Sciatic nerve (tissue), 2 donors: Measurements from ENCODE around the gene RBP4. TPM values are rescaled to one million over a fixed set of nuclear protein-coding genes. Genes with fewer than 3 reads are reported as not detected.

Source experiments
- ATAC-seq: fragments of 200-7000 bp; cut with Tn5 transposase; one replicate; pipeline ENCODE4 v1.9.1; 2020; ENCODE audit warnings: mild to moderate bottlenecking, moderate library complexity
- DNase-seq: peaks from one replicate; pipeline ENCODE4 v3.0.0-alpha.2; 2020; ENCODE audit warnings: low spot score
- intact Hi-C: fragments of 100-400 bp; cut with DNase I; formaldehyde crosslinking; loops from one replicate; pipeline ENCODE4 v1.14.2; 2022
- total RNA-seq: library from RNA; stranded (reverse); fragmentation: NEBNext Ultra II Directional; extraction: Animal tissue kit (Norgen Biotek cat#: 25700); gene quantifications from one replicate; pipeline ENCODE4 v1.2.1, GENCODE V29; 2021
- donor health status: DM: no; HTN: no; CAD: no.
- donor health status: DM: no; HTN: no; CAD: no.

The RBP4 gene
- 42.7 TPM for total RNA-seq

GRCh38 chr10:93601146-93601773, at the start of gene RBP4:
Gene RBP4 (minus strand): TSS chr10:93601235. CDS start chr10:93601028, 207 bp downstream.
- intact Hi-C loops, result no loop called here
- DNase-seq, result no peak
- peak; percentile 69 for ATAC-seq

DNA sequence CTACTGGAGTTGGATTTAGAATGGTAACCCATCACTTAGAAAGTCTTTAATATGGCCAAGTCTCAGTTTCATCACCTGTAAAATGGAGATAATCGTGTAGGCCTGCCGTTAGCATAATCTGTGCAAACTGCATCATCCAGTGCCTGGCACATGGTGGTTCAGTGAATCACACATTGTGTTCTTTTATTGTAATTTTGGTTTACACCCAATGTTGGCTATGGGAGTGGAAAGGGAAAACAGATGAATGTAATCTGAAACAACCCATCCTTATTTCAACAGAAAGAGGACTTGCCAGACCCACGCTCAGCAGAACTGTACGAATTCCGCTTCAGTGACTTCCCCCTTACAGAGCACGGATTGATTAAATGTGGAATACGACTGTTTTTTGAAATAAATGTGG, 38.8 kb upstream of the RBP4 start:
- no peak for ATAC-seq
- intact Hi-C loops, result no loop called here
- DNase-seq, result no peak

- DNase-seq, result no peak
- no peak for ATAC-seq
- intact Hi-C loops, result no loop called here
Measured at GRCh38 chr10:93630625-93631557, 29.9 kb upstream of the RBP4 start.

GRCh38 chr10:93629647-93630305, 28.7 kb upstream of the RBP4 start:
- intact Hi-C loops, result no loop called here
- no peak for DNase-seq
- no peak for ATAC-seq

DNA sequence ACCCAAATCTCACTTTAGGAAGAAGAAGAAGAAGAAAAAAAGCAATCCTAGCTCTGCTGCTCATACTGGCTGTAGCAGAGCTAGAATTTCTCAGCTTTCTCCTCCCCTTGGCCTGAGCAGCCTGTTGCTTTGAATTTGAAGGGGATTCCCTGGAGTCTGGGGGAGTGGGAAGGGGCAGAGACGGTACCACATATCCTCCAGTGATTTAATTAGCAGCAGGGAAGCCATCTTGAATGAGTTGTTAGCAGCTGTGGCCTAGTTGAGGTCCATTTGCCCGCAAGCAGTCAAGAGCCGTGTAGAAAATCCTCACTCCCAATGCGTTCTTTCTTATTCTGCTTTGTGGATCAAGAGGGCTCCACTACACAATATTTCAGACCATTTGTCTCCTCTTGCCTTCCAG, 27.8 kb upstream of the RBP4 start:
- no peak for DNase-seq
- intact Hi-C loops, result no loop called here
- ATAC-seq, result no peak

DNA sequence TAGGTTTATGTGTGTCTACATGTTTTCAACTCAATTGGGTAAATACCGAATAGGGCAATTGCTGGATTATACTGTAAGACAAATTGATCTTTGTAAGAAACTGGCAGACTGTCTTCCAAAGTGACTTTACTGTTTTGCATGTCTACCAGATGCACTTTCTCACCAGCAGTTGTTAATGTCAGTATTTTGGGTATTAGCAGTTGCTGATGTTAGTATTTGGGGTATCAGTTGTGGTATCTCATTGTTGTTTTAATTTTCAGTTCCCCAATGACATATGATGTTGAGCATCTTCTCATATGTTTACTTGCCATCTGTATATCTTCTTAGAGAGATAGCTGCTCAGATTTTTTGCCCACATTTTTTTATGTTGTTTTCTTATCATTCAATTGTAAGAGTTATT, 21.9 kb upstream of the RBP4 start:
- ATAC-seq, result no peak
- intact Hi-C loops, result no loop called here
- no peak for DNase-seq

DNA sequence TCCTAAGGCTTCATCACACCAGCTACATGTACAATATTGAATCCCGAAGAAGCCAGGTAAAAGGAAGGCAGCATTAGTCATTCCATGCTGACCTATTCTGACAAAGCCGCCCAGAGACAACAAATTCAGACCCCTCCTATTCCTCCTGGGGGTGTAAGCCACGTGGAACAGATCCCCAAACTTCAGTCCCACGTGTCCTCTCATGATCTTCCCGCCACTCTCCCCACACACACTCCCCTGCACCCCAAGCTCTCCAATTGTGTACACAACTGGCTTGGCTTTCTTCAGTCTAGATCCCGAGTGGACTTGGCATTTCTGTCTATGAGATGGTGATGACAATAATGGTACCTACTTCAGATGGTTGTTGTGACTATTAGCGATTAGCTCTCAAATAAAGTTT, 19.9 kb upstream of the RBP4 start:
- intact Hi-C loops, result no loop called here
- no peak for DNase-seq
- ATAC-seq, result no peak

DNA sequence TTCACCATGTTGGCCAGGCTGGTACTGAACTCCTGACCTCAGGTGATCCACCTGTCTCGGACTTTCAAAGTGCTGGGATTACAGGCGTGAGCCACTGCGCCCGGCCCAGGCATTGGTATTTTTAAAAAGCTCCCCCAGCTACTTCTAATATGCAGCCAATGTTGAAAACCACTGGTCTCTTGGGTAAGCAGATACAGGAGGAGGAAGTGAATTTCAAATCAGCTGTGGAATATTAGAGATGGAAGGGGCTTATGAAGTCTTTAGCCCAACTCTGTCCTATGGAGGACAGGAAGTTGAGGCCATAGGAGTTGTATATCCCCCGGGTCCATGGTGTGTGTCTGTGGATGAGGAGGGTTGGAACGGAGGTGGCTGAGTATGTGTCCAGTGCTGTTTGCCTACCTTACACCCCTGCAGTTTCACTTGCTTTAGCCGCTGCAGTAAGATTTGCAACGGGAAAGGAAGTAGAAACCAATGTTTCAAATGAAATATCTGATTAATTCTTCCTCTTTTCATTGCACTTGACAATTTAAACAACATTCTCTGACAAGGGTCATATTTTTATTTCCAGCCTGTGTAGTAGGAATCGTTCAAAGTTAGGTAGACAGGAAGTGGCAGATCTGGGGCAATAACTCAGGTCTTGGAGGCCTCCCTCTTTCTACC, 14.7 kb upstream of the RBP4 start:
- DNase-seq (no peak), ATAC-seq (no peak)
- intact Hi-C loops, result no loop called here

GRCh38 chr10:93614101-93614825, 13.2 kb upstream of the RBP4 start:
- intact Hi-C loops, result no loop called here
- ATAC-seq (no peak), DNase-seq (no peak)

DNA sequence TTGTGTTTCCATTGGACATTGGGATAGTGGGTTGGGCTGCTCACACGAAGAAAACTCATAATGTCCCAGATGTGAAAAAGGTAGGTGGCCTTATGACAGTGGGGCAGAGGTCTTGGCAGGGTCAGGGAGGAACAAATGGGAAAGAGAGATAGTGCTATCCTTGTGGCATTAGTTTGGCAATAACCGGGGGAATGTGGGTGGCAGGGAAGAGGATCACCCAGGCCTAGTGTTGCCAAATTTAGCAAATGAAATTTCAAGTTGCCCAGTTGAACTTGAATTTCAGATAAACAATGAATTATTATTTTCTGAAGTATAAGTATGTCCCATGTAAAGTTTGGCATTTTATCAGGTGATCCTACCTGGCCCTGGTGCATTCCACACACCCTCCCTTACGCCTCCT, 12.1 kb upstream of the RBP4 start:
- intact Hi-C loops, result no loop called here
- no peak for ATAC-seq
- DNase-seq, result no peak

DNA sequence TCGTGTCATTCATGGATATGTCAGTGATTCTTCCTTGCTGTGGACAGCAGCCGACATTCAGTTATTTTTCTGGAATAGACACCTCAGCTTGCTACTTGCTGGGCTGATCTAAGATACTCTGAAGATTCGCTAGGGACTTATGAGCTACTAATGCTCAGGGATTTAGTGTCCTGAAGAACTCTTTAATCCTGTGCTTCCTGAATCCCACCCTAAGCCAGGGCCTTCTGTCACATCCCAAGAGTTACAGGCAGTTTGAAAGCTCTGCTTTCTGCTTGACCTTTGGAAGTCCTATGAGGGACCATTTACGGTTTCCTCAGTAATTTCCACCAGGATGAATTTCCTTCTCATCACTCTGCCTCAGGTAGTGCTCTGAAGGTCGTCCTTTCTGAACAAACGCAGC, 11.3 kb upstream of the RBP4 start, which contains the start of gene PDE6C:
TSS of gene PDE6C (plus strand) at position 227 of the 400 bp plus-strand sequence. CDS start 189 bp downstream, outside the sequence.
- intact Hi-C loops, result no loop called here
- no peak for ATAC-seq
- no peak for DNase-seq

- intact Hi-C loops, result no loop called here
- DNase-seq (no peak), ATAC-seq (no peak)
Measured at GRCh38 chr10:93608421-93608820, 7.4 kb upstream of the RBP4 start.

DNA sequence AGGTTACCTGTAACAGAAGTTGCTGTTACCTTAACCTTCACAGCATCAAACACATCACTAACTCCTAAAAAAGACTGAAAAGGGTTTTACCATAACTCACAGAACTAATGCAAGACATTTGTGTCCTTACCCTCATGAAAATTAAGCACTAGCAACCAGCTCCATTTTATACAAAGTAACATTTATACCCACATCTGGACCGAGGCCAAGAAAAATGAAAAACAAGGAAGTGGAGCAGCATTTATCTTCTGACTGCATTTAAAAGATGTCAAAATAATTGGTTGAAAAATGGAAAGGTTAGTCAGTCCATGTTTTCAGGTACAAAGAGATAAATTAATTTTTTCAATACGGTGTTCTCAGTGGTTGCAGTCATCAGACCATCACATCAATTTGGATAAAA, 3.1 kb upstream of the RBP4 start:
- no peak for ATAC-seq
- intact Hi-C loops, result no loop called here
- no peak for DNase-seq

GRCh38 chr10:93603023-93603422, 2.0 kb upstream of the RBP4 start:
- intact Hi-C loops, result no loop called here
- DNase-seq (no peak), ATAC-seq (no peak)

GRCh38 chr10:93601774-93602162, 733 bp upstream of the RBP4 start:
- ATAC-seq (no peak), DNase-seq (no peak)
- intact Hi-C loops, result no loop called here

GRCh38 chr10:93600446-93601145, 439 bp downstream of the RBP4 start:
- intact Hi-C loops, result no loop called here
- no peak for DNase-seq
- peak; percentile 64 for ATAC-seq

- intact Hi-C loops, result no loop called here
- peak; percentile 11 for ATAC-seq
Measured at GRCh38 chr10:93599778-93600177, 1.3 kb downstream of the RBP4 start.

DNA sequence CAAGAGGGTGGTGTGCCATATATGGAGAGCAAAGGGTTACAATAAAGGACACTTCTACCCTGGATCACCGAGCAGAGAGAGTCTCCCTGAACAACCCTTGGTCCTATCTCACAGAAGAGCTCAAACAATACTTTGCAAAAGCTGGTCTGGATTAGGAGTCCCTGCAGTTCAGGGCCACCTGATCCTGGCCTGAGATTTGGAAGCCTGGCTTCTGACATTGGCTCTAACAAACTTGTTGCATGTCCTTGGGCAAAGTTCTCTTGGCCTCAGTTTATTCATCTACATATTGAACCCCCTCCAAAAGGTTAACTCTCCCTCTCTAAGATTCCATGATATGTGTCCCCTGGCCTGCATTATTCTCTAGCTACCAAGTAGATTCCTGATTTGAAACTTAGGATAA, 1.7 kb downstream of the RBP4 start:
- intact Hi-C loops, result no loop called here
- ATAC-seq, result no peak
- no peak for DNase-seq

More at GRCh38 chr10:93599778-93600177, 1.3 kb downstream of the RBP4 start:
- no peak for DNase-seq
